ENCODE measurements around the gene CYFIP2. TPM values are rescaled to one million over a fixed set of nuclear protein-coding genes. Genes with fewer than 3 reads are reported as not detected.

CYFIP2 gene
- total and polyA plus RNA-seq, 11 donors: 23.2 to 62.7 (median 37.4) TPM

GRCh38 chr5:157278319-157279037 lies 12.6 kb downstream of the CYFIP2 start:
- peak overlapping the region in 2 of 12 donors; percentile 5 to 30 for H3K27ac ChIP-seq
- no peak for ATAC-seq
- no peak for DNase-seq
- no peaks in the 10 kb centered on the region for H3K36me3 ChIP-seq
- 78 to 90% (median 88%) methylated on average over 2 of the region's 2 CpGs for WGBS, 4 donors
- no peak for TF ChIP-seq POLR2A (IDR thresholded peaks at IDR 0.05)
- no peak for TF ChIP-seq CTCF (IDR thresholded peaks at IDR 0.05)
- peaks cover 0 to 52% (median 2%) of the 10 kb centered on the region in 12 donors for H3K4me1 ChIP-seq
- no peaks in the 10 kb centered on the region for H3K9me3 ChIP-seq
- no peak overlapping the region for H3K4me3 ChIP-seq
- intact Hi-C loops (cut with DNase I): no loop called here
- no peaks in the 10 kb centered on the region for H3K27me3 ChIP-seq

GRCh38 chr5:157279605-157280239 lies 13.8 kb downstream of the CYFIP2 start:
- H3K36me3 ChIP-seq: no peaks in the 10 kb centered on the region
- H3K9me3 ChIP-seq: no peaks in the 10 kb centered on the region
- TF ChIP-seq POLR2A (IDR thresholded peaks at IDR 0.05) (no peak), CTCF (IDR thresholded peaks at IDR 0.05) (no peak)
- ATAC-seq: no peak
- H3K27ac ChIP-seq: peak overlapping the region in 5 of 12 donors; percentile 3 to 12 (median 10)
- intact Hi-C loops (cut with DNase I): no loop called here
- no peak for DNase-seq
- no peak overlapping the region for H3K4me3 ChIP-seq
- H3K27me3 ChIP-seq: no peaks in the 10 kb centered on the region
- 65 to 73% (median 69%) methylated on average over 7 of the region's 7 CpGs for WGBS, 4 donors
- peaks cover 0 to 53% (median 3%) of the 10 kb centered on the region in 12 donors for H3K4me1 ChIP-seq

- no peak for DNase-seq
- Histone ChIP-seq H3K27ac (peak overlapping the region in 1 of 12 donors; percentile 3), H3K9me3 (no peaks in the 10 kb centered on the region), H3K36me3 (no peaks in the 10 kb centered on the region), H3K27me3 (no peaks in the 10 kb centered on the region), H3K4me3 (no peak overlapping the region), H3K4me1 (peaks cover 0 to 55% (median 10%) of the 10 kb centered on the region in 12 donors)
- 63 to 70% (median 65%) methylated on average over 3 of the region's 3 CpGs for WGBS, 4 donors
- TF ChIP-seq POLR2A (IDR thresholded peaks at IDR 0.05) (no peak), CTCF (IDR thresholded peaks at IDR 0.05) (no peak)
- intact Hi-C loops (cut with DNase I): no loop called here
- no peak for ATAC-seq
Measured at GRCh38 chr5:157280927-157281326, 15.0 kb downstream of the CYFIP2 start.

- peaks cover 0 to 8% (median 0%) of the 10 kb centered on the region in 9 donors for H3K36me3 ChIP-seq
- no peak overlapping the region for H3K4me3 ChIP-seq
- intact Hi-C loops (cut with DNase I): no loop called here
- H3K27me3 ChIP-seq: no peaks in the 10 kb centered on the region
- H3K9me3 ChIP-seq: no peaks in the 10 kb centered on the region
- H3K4me1 ChIP-seq: peaks cover 0 to 60% (median 12%) of the 10 kb centered on the region in 12 donors
- no peak overlapping the region for H3K27ac ChIP-seq
- ATAC-seq: no peak
- DNase-seq: no peak
- no peak for TF ChIP-seq POLR2A (IDR thresholded peaks at IDR 0.05)
- no peak for TF ChIP-seq CTCF (IDR thresholded peaks at IDR 0.05)
Measured at GRCh38 chr5:157282150-157282549, 16.2 kb downstream of the CYFIP2 start.
